ENCODE data around the gene KDM2B.

The KDM2B gene

DNA sequence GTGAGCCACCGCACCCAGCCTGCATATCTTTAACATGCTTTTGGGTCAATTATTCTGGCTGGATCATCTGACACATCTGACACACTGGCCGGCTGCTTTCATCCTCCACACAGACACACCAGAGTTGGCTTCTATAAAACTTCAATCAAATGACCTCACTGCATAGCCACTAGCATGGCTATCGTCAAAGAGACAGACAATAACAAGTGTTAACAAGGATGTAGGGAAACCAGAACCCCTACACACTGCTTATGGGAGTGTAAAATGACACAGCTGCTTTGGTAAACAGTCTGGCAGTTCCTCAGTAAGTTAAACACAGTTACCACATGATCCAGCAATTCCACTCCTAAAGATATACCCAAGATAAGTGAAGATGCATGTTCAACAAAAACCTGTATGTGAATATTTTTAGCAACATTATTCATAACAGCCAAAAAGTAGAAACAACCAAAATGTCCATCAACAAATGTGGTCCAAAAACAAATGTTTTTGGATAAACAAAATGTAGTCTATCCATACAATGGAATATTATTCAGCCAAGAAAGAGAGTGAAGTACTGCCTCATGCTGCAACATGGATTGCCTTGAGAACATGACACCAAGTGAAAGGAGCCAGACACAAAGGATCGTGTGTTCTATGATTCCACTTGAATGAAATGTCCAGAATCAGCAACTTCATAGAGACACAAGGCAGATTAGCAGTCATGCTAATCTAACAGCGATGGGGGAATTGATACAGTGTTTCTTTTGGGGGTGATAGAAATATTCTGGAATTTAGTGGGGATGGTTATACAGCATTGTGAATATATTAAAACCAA lies 10.1 kb downstream of the KDM2B start:
- FAIRE-seq: no peak
- TF ChIP-seq, protein P1, sequence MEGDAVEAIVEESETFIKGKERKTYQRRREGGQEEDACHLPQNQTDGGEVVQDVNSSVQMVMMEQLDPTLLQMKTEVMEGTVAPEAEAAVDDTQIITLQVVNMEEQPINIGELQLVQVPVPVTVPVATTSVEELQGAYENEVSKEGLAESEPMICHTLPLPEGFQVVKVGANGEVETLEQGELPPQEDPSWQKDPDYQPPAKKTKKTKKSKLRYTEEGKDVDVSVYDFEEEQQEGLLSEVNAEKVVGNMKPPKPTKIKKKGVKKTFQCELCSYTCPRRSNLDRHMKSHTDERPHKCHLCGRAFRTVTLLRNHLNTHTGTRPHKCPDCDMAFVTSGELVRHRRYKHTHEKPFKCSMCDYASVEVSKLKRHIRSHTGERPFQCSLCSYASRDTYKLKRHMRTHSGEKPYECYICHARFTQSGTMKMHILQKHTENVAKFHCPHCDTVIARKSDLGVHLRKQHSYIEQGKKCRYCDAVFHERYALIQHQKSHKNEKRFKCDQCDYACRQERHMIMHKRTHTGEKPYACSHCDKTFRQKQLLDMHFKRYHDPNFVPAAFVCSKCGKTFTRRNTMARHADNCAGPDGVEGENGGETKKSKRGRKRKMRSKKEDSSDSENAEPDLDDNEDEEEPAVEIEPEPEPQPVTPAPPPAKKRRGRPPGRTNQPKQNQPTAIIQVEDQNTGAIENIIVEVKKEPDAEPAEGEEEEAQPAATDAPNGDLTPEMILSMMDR (IDR thresholded peaks at IDR 0.05; ENCODE audit: insufficient read depth, missing control alignments): no peak
- DNase-seq (ENCODE audit: insufficient read length, low spot score): no peak

DNA sequence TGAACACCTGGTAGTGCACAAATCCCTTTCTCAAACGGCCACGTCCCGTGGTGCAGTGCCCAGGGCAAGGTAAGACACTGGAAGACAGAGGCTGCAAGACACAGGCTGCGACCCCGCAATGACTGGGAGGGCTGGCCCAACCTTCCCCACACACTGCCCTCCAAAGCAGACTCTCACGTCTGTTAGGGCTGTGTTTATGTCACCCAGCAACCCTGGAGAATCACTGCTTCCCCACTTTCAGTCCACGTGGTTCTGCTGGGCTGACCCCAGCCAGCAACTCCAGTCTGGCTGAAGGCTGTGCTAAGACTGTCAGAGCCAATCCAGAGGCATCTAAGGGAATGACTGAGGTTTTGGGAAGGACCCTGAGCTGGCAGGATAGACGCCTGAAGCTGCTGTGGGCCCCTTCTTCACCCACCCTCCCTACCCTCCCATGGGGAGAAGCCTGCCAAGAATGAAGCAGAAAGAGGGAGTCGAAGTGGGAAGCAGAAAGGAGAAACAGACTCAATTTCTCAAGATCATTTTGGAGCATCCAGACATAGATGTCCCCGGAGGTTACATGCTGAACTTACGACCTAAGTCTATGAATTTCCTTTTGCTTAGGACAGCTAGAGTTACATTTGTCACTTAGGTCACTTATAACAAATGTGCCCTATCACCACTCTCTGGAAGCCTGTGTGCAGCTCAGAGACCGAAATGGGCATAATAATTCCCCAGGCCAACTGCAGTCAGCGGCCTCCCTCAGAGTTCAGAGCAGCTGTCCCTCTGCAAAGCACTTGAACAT lies 11.7 kb downstream of the KDM2B start:
- no peak for FAIRE-seq
- TF ChIP-seq, protein P1 (IDR thresholded peaks at IDR 0.05; ENCODE audit: insufficient read depth, missing control alignments): no peak
- DNase-seq (ENCODE audit: insufficient read length, low spot score): no peak

DNA sequence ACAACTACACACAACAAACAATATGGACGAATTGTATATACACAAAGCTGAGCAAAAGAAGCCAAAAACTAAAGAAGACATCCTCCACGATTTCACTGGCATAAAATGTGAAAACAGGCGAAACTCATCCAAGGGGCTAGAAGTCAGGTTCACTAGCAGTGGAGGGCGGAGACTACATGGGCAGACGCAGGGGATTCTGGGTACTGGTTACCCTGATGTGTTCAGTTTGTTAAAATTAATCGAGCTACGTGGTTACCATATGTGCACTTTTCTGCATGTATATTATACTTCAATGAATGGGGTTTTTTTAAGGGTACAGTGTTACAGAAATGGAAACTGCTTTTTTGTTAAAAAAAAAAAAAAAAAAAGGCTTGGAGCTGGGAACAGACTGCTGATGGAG lies 12.3 kb downstream of the KDM2B start:
- TF ChIP-seq, protein P1 (IDR thresholded peaks at IDR 0.05; ENCODE audit: insufficient read depth, missing control alignments): no peak
- FAIRE-seq (no peak), DNase-seq (ENCODE audit: insufficient read length, low spot score) (no peak)

DNA sequence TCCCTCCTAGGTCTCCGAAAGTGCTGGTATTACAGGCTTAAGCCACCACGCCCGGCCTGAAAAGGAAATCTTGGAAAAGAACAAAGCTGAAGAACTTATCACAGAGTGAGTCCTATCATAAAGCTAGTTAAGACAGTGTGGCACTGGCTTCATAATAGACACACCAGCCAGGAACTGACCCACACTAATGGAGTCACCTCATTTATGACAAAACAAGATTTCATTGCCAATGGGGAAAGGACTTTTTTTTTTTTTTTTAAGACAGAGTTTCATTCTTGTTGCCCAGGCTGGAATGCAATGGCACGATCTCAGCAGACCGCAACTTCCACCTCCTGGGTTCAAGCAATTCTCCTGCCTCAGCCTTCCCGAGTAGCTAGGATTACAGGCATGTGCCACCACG lies 15.7 kb downstream of the KDM2B start:
- TF ChIP-seq, protein P1 (IDR thresholded peaks at IDR 0.05; ENCODE audit: insufficient read depth, missing control alignments): no peak
- no peak for FAIRE-seq
- no peak for DNase-seq (ENCODE audit: insufficient read length, low spot score)

DNA sequence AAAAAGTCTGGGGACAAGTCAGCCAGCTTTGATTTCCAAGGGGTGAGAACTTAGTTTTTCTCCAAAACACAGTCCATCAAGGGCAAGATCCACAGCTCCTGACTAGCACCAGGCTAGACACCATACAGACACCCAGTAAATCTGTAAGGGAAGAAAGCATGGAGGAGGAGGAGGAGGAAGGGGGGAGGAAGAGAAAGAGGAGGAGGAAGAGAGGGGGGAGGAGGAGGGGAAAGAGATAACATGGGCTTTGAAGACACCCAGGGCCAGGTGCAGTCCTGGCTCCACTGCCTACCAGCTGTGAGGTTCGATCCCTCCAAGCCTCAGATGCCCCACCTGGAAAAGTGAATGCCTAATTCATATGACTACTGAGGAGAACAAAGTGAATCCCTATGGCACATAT lies 18.3 kb downstream of the KDM2B start:
- FAIRE-seq (no peak), DNase-seq (ENCODE audit: insufficient read length, low spot score) (no peak)
- TF ChIP-seq, protein P1 (IDR thresholded peaks at IDR 0.05; ENCODE audit: insufficient read depth, missing control alignments): no peak

DNA sequence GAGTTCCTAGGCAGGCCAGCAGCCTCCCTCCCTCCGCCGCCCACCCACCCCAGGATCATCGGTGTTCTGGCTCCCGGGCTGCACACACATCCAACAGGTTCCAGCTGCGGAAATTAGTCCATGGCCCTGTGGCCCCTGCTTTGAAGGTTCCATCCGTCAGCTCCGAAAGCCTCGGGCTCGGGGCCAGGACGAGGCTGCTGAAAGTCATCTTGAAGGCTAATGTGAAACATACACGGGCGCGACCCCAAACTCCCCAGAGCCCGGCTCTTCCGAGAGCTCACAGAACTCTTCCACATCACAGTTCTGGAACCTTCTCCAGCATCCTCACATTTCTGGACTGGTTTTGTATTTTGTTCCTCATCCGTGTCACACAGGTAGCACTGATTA lies 19.8 kb downstream of the KDM2B start:
- TF ChIP-seq, protein P1 (IDR thresholded peaks at IDR 0.05; ENCODE audit: insufficient read depth, missing control alignments): no peak

More for the DNA sequence above, 19.8 kb downstream of the KDM2B start:
- DNase-seq (ENCODE audit: insufficient read length, low spot score) (no peak), FAIRE-seq (no peak)

Data from D721Med (cell line).